ENCODE results near the gene EIF3L.
A peak's percentile ranks its signal among the peaks of the same experiment; 100 is the strongest.

EIF3L gene

GRCh38 chr22:37818409-37819104 is 30.7 kb upstream of the EIF3L start:
- peaks cover 19% of the 10 kb centered on the region for H3K4me1 ChIP-seq (ENCODE audit: control insufficient read depth, insufficient read depth, low read length)
- H3K27ac ChIP-seq (ENCODE audit: low read depth, low read length), result peak overlapping the region; percentile 35
- H3K27me3 ChIP-seq (ENCODE audit: control insufficient read depth, insufficient read depth, low read length), result peaks cover 33% of the 10 kb centered on the region
- peak overlapping the region; percentile 55 for H3K4me3 ChIP-seq (ENCODE audit: low read depth, low read length)
- peak overlapping the region; percentile 51 for H3K9ac ChIP-seq (ENCODE audit: low read depth, low read length)
- H3K36me3 ChIP-seq (ENCODE audit: control insufficient read depth, insufficient read depth, low read length), result peaks cover 18% of the 10 kb centered on the region
- H3K9me3 ChIP-seq (ENCODE audit: control insufficient read depth, insufficient read depth, low read length), result no peaks in the 10 kb centered on the region

- H3K4me3 ChIP-seq (ENCODE audit: low read depth, low read length), result peak overlapping the region; percentile 55
- H3K9me3 ChIP-seq (ENCODE audit: control insufficient read depth, insufficient read depth, low read length), result no peaks in the 10 kb centered on the region
- H3K9ac ChIP-seq (ENCODE audit: low read depth, low read length), result 0 out of 2 replicates have a peak overlapping the region, but pooled peaks have one; percentile 51
- H3K27me3 ChIP-seq (ENCODE audit: control insufficient read depth, insufficient read depth, low read length), result peaks cover 38% of the 10 kb centered on the region
- peaks cover 15% of the 10 kb centered on the region for H3K36me3 ChIP-seq (ENCODE audit: control insufficient read depth, insufficient read depth, low read length)
- H3K4me1 ChIP-seq (ENCODE audit: control insufficient read depth, insufficient read depth, low read length), result peaks cover 19% of the 10 kb centered on the region
- no peak overlapping the region for H3K27ac ChIP-seq (ENCODE audit: low read depth, low read length)
Observed at GRCh38 chr22:37819105-37819433, 30.1 kb upstream of the EIF3L start.

- peaks cover 51% of the 10 kb centered on the region for H3K27me3 ChIP-seq (ENCODE audit: control insufficient read depth, insufficient read depth, low read length)
- H3K36me3 ChIP-seq (ENCODE audit: control insufficient read depth, insufficient read depth, low read length), result peaks cover 12% of the 10 kb centered on the region
- no peak overlapping the region for H3K9ac ChIP-seq (ENCODE audit: low read depth, low read length)
Observed at GRCh38 chr22:37820350-37820749, 28.9 kb upstream of the EIF3L start.

GRCh38 chr22:37822079-37822833 is 27.0 kb upstream of the EIF3L start:
- Histone ChIP-seq H3K4me1 (ENCODE audit: control insufficient read depth, insufficient read depth, low read length) (peaks cover 19% of the 10 kb centered on the region), H3K9ac (ENCODE audit: low read depth, low read length) (no peak overlapping the region), H3K27me3 (ENCODE audit: control insufficient read depth, insufficient read depth, low read length) (peaks cover 56% of the 10 kb centered on the region), H3K9me3 (ENCODE audit: control insufficient read depth, insufficient read depth, low read length) (no peaks in the 10 kb centered on the region), H3K36me3 (ENCODE audit: control insufficient read depth, insufficient read depth, low read length) (no peaks in the 10 kb centered on the region), H3K4me3 (ENCODE audit: low read depth, low read length) (no peak overlapping the region), H3K27ac (ENCODE audit: low read depth, low read length) (no peak overlapping the region)

More at GRCh38 chr22:37820350-37820749, 28.9 kb upstream of the EIF3L start:
- H3K27ac ChIP-seq (ENCODE audit: low read depth, low read length), result no peak overlapping the region
- no peak overlapping the region for H3K4me3 ChIP-seq (ENCODE audit: low read depth, low read length)
- no peaks in the 10 kb centered on the region for H3K9me3 ChIP-seq (ENCODE audit: control insufficient read depth, insufficient read depth, low read length)
- H3K4me1 ChIP-seq (ENCODE audit: control insufficient read depth, insufficient read depth, low read length), result peaks cover 19% of the 10 kb centered on the region

- peaks cover 19% of the 10 kb centered on the region for H3K4me1 ChIP-seq (ENCODE audit: control insufficient read depth, insufficient read depth, low read length)
- no peaks in the 10 kb centered on the region for H3K9me3 ChIP-seq (ENCODE audit: control insufficient read depth, insufficient read depth, low read length)
- no peak within 1 kb of the TSS for H3K27ac ChIP-seq (ENCODE audit: low read depth, low read length)
- H3K9ac ChIP-seq (ENCODE audit: low read depth, low read length), result no peak within 1 kb of the TSS
- no peak within 1 kb of the TSS for H3K4me3 ChIP-seq (ENCODE audit: low read depth, low read length)
- H3K27me3 ChIP-seq (ENCODE audit: control insufficient read depth, insufficient read depth, low read length), result peaks cover 56% of the 10 kb centered on the region
- no peaks in the 10 kb centered on the region for H3K36me3 ChIP-seq (ENCODE audit: control insufficient read depth, insufficient read depth, low read length)
Observed at GRCh38 chr22:37823134-37823985, 25.9 kb upstream of the EIF3L start, which contains the start of gene GALR3. GALR3 (plus strand) TSS chr22:37823382; CDS start chr22:37823407, 25 bp downstream.

GRCh38 chr22:37824674-37825641 is 24.3 kb upstream of the EIF3L start:
- Histone ChIP-seq H3K36me3 (ENCODE audit: control insufficient read depth, insufficient read depth, low read length) (no peaks in the 10 kb centered on the region), H3K27ac (ENCODE audit: low read depth, low read length) (no peak overlapping the region), H3K4me1 (ENCODE audit: control insufficient read depth, insufficient read depth, low read length) (peaks cover 16% of the 10 kb centered on the region), H3K4me3 (ENCODE audit: low read depth, low read length) (peak overlapping the region; percentile 62), H3K9ac (ENCODE audit: low read depth, low read length) (peak overlapping the region; percentile 40; the same call in 1 of the 2 replicates), H3K9me3 (ENCODE audit: control insufficient read depth, insufficient read depth, low read length) (no peaks in the 10 kb centered on the region), H3K27me3 (ENCODE audit: control insufficient read depth, insufficient read depth, low read length) (peaks cover 40% of the 10 kb centered on the region)

- Histone ChIP-seq H3K27me3 (ENCODE audit: control insufficient read depth, insufficient read depth, low read length) (peaks cover 33% of the 10 kb centered on the region), H3K4me3 (ENCODE audit: low read depth, low read length) (no peak overlapping the region), H3K9me3 (ENCODE audit: control insufficient read depth, insufficient read depth, low read length) (no peaks in the 10 kb centered on the region), H3K4me1 (ENCODE audit: control insufficient read depth, insufficient read depth, low read length) (peaks cover 13% of the 10 kb centered on the region), H3K36me3 (ENCODE audit: control insufficient read depth, insufficient read depth, low read length) (peaks cover 18% of the 10 kb centered on the region), H3K27ac (ENCODE audit: low read depth, low read length) (no peak overlapping the region), H3K9ac (ENCODE audit: low read depth, low read length) (no peak overlapping the region)
Observed at GRCh38 chr22:37827056-37827455, 22.2 kb upstream of the EIF3L start.

GRCh38 chr22:37830093-37830842 is 19.0 kb upstream of the EIF3L start:
- H3K9me3 ChIP-seq (ENCODE audit: control insufficient read depth, insufficient read depth, low read length), result no peaks in the 10 kb centered on the region
- no peak overlapping the region for H3K9ac ChIP-seq (ENCODE audit: low read depth, low read length)
- H3K27me3 ChIP-seq (ENCODE audit: control insufficient read depth, insufficient read depth, low read length), result peaks cover 7% of the 10 kb centered on the region
- no peak overlapping the region for H3K4me3 ChIP-seq (ENCODE audit: low read depth, low read length)
- no peaks in the 10 kb centered on the region for H3K4me1 ChIP-seq (ENCODE audit: control insufficient read depth, insufficient read depth, low read length)
- no peak overlapping the region for H3K27ac ChIP-seq (ENCODE audit: low read depth, low read length)
- peaks cover 40% of the 10 kb centered on the region for H3K36me3 ChIP-seq (ENCODE audit: control insufficient read depth, insufficient read depth, low read length)

- Histone ChIP-seq H3K4me3 (ENCODE audit: low read depth, low read length) (no peak overlapping the region), H3K9me3 (ENCODE audit: control insufficient read depth, insufficient read depth, low read length) (no peaks in the 10 kb centered on the region), H3K36me3 (ENCODE audit: control insufficient read depth, insufficient read depth, low read length) (peaks cover 40% of the 10 kb centered on the region), H3K27me3 (ENCODE audit: control insufficient read depth, insufficient read depth, low read length) (no peaks in the 10 kb centered on the region), H3K27ac (ENCODE audit: low read depth, low read length) (no peak overlapping the region), H3K9ac (ENCODE audit: low read depth, low read length) (no peak overlapping the region), H3K4me1 (ENCODE audit: control insufficient read depth, insufficient read depth, low read length) (no peaks in the 10 kb centered on the region)
Observed at GRCh38 chr22:37831472-37831871, 17.7 kb upstream of the EIF3L start.
